DMS53 (cell line): ENCODE data around the gene KLK15.
A peak's percentile ranks its signal among the peaks of the same experiment; 100 is the strongest.
"Not testable (repeated sequence)": the region's sequence is repeated elsewhere in the genome, so short reads cannot be mapped to it uniquely, and the experiment has no call there.

ENCODE experiments used
- DNase-seq: peaks from one replicate; lab custom pipeline; 2025; lab: John Stamatoyannopoulos, UW

KLK15 gene

DNA sequence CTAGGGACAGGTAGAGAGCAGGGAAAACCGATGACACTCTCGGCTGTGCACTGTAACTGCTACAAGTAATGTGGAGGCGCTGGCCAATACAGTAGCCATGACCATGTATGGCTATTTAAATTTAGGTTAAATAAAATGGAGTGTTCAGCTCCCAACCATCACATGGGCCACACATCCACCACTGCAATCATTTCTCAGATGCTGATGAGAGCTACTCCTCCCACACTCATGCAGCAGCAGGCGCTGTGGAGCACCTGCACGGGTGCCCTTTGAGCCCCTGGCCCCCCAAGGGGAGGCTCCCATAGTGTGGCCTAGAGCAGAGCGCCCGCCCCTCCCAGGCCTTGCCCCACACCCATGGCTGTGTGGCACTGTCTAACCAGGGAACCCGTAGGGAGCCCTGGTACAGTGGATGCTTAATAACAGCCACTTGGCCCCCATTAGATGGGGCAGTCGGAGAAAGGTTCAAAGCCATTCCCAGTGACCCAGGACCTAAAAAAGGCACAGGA, 37.2 kb downstream of the KLK15 start:
- peak; percentile 49 for DNase-seq

DNA sequence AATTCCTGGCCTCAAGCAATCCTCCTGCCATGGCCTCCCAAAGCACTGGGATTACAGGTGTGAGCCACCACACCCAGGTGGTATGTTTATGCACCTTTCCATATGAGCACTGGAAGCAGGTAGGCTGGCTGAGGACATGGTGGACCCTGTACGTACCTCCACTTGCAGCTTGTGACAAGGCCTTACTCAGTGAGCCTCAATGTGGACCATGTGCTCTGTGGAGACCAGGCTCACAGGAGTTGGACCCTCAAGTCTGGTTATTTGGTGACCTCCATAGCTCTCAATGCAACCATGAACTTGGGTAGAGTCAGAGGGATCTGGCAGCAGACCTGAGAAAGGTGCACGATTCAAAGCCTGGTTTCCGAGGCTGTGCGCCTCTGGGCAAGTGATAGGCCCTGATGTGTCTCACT, 37.7 kb downstream of the KLK15 start:
- peak; percentile 53 for DNase-seq

DNA sequence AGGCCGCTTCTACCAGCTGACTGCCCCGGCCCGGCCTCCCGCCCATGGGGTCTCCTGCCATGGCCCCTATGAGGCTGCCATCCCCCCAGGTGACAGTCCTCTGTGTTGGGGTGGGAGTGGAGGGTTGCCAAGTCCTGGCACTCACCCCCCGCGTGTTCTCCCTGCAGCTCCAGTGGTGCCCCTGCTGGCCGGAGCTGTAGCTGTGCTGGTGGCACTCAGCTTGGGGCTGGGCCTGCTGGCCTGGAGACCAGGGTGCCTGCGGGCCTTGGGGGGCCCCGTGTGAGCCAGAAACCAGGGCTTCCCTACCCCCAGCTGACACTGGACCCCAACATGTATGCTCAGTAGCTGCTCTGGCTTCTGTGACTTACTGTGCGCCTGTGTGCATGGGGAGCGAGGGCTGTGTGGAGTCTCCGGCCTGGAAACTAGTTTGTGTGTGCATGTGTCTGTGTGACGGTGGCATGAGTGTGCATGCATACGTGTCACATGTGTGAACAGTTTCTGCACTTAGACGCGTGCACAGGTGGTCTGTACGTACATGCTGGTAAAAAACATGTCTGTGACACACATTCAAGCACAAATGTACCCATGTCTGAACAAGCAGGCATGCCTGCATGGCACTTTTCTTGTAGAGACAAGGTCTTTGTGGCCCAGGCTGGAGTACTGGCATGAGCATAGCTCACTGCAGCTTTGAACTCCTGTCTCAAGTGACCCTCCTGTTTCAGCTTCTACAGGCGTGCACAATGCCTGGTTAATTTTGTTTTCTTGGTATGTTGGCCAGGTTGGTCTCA, 38.3 kb downstream of the KLK15 start:
- DNase-seq, result peak; percentile 84

DNA sequence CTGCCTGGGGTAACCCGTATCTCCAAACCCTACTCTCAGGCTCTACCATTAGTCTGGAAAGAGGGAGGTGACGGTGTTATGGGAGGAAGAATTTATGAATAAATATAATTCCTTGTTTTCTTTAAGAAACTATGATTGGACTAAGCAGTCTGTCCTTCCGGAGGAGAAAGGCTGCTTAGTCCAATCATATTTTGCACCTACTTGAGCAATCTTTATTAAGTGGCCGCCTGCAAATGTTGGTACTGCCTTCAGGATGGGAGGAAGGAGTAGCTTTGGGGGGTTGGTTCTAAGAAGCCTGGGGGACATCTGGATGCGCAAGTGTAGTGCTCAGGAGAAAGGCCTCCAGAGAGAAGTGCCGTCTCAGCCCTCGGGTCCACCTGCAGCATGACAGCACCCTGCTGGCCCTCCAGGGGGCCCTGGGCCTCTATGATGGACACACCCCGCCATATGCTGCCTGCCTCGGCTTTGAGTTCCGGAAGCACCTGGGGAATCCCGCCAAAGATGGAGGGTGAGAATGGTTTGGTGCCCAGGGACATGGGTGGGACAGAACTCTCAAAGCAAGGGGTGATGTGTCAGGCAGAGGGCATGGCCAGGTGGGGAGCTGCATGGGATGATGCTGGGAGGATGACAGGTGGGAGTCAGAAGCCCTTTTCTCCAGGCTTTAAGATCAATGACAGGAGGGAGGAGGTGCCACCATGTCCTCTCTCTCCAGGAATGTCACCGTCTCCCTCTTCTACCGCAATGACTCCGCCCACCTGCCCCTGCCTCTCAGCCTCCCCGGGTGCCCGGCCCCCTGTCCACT, 39.1 kb downstream of the KLK15 start:
- DNase-seq, result peak; percentile 84

DNA sequence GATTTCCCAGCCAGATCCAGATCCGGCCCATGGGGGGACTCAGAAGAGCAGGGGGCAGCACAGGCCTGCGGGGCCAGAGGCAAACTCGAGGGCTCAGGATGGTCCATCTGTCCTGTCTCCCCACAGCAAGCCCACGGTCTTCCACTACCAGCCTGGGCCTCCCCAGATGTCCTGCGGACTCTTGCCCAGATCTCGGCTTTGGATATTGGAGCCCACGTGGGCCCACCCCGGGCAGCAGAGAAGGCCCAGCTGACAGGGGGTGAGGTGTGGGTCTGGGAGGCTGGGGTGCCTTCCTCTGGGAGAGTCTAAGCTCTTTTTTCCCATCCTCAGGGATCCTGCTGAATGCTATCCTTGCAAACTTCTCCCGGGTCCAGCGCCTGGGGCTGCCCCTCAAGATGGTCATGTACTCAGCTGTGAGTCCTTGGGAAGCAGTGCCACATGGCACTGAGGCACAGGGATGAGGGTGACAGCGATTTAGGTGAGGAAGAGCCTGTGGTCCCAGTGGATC, 39.8 kb downstream of the KLK15 start:
- DNase-seq, result peak; percentile 40

DNA sequence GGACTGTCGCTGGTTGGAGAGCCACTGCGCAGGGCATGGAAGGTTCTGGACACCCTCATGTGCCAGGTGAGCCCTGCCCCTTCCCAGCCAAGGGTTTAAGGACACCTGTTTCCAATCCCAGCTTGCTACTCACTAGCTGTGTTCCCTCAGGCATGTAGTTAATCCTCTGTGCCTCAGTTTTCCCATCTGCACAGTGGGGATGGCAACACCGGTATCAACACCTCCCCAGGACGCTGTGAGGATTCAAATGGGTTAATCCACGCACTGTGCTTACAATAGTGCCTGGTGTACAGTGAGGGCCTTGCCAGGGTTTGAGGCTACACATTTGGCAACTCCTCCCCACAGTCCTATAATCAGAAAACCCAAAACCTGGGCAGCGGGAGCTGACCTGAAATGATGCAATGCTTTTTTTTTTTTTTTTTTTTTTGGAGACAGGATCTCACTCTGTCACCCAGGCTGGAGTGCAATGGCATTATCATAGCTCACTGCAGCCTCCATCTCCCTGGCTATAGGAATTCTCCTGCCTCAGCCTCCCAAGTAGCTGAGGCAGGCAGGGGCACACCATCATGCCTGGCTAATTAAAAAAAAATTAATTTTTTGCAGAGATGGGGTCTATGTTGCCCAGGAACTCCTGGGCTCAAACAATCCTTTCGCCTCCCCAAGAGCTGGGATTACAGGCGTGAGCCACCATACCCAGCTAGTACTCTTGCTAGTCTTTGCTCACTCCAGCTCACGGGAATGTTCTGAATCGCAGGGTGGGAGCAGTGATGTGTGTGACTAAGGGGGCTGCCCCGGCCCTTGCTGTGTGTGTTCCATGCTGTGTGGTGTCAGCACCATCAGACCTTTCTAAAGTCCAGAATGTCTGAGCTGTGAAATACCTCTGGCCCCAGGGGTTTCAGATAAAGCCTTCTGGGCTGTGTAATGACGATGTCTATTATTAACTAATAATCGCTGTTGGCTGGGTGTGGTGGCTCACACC, 40.8 kb downstream of the KLK15 start:
- peak; percentile 32 for DNase-seq

DNA sequence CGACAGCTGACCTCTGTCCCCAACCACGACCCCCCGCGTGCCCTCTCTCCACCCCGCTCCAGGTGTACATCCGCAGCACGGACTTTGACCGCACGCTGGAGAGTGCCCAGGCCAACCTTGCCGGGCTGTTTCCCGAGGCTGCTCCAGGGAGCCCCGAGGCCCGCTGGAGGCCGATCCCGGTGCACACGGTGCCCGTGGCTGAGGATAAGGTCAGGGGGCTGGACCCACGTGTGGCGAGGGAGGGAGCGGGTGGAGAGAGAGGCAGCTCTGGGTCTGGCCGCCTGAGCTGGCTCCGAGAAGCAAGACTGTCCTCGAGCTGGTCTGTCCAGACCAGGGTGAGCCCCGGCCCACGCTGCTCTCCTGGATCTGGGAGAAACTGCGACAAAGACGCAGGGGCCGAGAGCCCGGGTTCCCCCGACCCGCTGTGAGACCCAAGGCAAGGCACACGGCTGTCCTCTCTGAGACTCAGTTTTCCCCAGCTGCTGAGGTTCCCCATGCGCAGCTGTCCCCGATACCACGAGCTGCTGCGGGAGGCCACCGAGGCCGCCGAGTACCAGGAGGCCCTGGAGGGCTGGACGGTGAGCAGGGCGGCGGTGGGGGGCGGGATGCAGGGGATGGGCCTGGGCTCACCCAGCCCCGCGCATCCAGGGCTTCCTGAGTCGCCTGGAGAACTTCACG, 41.6 kb downstream of the KLK15 start:
- DNase-seq, result peak; percentile 47

DNA sequence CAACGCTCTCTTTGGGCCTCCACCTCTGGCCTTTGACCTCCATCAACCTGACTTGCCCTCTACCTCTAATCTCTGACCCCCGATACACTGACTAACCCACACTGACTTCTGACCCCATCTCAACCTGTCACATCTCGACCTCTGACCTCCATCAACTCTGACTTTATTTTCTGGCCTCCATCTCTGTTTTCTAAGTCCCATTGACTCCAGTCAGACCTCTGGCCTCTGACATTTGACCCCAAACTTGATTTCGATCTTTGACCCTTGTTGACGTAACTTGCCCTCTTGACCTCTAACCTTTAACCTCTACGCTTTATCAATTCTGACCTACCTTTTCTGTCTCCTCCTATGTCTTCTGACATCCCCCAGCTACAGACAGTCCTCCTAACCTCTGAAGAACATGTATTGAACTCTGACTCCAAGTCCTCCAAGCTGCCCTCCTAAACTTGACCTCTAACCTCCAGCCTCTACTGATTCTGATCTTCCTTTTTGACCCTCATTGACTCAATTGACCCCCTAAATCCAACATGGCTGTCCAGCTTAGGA, 42.4 kb downstream of the KLK15 start:
- no peak for DNase-seq

DNA sequence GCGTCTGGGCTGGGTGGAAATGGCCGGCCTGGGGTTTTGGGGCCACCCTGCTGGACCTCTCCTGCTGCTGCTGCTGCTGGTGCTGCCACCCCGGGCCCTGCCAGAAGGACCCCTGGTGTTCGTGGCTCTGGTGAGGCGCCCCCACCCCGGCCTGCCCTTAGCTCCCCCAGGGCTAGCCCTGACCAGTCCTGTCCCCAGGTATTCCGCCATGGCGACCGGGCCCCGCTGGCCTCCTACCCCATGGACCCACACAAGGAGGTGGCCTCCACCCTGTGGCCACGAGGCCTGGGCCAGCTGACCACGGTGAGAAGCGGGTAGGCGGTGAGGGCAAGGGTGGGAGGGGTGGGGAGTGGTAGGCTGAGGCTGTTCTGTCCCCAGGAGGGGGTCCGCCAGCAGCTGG, 43.0 kb downstream of the KLK15 start, which contains the start of gene ACP4:
Gene ACP4, plus strand, starts transcription at position 20 of the 400 bp plus-strand sequence. Its CDS starts 0 bp downstream, at position 20.
- DNase-seq, result no peak

DNA sequence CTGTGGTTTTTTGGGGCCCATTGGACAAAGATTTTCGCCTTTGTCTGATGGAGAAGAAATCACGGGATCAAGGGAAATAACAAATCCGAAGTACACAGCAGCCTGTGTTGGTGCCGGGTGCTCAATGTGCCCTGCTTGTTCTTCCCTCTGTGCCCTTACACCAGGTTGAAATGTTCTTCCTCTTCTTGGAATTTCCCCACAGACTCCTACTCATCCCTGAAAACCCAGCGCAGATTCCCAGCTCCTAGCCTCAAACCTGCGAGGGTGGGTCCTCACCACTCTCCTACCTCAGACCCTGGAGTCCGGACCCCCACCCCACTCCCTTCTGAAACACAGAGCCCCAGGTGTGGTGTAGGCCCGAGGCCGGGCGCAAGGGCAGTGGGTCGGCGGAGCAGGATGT, 48.0 kb downstream of the KLK15 start:
- no peak for DNase-seq

DNA sequence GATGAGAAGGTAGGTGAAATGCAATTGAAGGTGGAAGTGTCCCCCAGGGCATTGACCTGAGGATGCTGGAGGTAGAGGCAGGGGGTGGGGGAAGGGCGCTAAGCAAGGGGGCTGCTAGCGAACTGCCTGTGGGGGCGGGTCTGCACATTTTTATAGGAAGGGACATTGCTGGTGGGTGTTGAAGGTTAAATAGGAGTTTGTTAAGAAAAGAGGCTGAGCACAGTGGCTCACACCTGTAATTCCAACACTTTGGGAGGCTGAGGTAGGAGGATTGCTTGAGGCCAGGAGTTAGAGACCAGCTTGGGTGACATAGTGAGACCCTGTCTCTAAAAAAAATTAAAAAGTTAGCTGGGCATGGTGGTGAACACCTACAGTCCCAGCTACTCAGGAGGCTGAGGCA, 48.7 kb downstream of the KLK15 start:
- DNase-seq, result no peak

DNA sequence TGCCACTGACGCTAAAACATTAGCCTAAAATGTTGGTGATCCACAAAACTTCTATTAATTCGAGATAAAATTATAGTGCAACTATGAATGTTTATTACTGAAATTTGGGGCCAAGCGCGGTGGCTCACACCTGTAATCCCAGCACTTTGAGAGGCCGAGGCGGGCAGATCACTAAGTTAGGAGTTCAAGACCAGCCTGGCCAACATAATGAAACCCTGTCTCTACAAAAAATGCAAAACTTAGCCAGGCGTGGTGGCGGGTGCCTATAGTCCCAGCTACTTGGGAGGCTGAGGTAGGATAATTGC, 49.6 kb downstream of the KLK15 start:
- not testable (repeated sequence) for DNase-seq

DNA sequence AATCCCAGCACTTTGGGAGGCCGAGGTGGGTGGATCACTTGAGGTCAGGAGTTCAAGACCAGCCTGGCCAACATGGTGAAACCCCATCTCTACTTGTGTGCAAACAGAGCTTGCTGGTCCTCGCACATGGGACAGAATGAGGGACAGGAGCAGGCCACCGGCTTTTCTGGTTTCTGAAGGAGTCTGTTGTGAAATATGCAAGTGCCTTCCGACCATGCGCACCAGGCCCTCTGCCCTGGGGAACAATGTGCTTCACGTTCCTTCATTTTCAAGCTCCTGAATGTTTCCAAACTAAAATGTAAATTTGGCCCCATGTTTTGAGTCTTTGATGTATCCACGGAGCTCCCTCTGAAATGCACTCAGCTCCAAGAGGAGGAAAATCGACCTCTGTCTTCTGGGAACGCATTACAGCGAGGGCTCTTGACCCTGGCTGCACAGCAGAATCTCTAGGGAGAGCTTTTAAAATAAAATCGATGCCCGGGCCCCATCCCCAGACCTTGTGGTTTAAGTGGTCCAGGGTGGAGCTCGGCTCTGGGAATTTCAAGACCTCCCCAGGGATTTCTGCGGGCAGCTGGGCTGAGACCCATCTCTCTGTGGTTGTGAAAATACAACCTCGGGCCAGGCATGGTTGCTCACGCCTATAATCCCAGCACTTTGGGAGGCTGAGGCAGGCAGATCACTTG, 52.5 kb downstream of the KLK15 start:
- DNase-seq, result no peak

DNA sequence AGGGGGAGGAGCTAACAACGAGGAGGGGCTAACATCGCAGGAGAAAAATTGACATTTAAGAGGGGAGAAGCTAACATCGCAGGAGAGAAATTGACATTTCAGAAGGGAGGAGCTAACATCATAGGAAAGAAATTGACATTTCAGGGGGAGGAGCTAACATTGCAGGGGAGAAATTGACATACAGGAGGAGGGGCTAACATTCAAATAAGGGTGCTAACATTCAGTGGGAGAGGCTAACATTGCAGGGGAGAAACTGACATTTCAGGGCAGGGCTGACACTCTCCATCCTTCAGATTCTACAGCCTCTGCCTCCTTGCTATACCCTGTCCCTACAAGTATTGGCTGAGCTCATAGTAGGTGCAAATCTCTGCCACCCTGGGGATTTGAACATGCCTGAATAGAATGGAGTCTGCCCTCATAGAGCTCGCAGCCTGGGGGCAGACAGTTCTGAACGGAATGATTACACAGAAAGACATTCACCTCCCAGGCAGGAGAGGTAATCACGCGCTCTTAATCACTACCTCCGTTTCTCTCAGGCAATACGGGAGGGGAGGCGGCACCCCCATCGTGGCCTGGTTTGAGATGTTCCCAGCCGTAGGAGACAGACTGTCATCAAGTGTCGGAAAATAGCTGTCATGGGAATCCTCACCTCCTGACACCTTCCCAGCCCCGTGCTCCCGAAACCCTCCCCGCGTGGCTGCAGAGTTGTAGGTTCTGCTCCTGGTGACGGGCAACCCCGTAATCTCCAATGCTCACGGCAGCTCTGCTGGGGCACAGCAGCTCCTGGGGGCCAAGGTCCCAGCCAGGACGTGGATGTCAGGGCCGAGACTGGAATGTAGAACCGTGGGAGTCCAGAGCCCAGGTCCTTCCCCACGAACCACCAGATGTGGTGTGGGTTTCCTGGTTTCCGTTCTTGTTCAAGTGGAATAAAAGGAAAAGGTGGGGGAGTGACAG, 53.6 kb downstream of the KLK15 start:
- no peak for DNase-seq

DNA sequence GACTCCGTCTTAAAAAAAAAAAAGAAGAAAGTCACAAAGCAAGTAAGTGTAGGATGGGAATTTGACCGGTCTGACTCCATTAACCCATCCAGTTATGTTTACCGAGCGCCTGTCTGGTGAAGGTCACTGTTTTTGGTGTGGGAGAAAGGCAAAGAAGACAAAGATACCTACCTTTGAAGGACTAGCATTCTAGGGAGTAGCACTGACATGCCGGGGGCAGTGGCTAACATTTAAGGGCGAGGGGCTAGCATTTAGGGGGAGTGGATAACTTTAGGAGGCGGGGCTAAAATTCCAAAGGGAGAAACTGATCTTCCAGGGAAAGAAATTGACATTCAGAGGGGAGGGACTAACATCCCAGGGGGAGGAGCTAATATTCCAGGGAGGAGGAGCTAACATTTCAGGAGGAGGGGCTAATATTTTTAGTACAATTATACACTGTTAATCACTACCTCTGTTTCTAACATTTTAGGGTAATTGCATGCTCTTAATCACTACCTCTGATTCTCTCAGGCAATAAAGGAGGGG, 54.4 kb downstream of the KLK15 start:
- DNase-seq, result no peak

DNA sequence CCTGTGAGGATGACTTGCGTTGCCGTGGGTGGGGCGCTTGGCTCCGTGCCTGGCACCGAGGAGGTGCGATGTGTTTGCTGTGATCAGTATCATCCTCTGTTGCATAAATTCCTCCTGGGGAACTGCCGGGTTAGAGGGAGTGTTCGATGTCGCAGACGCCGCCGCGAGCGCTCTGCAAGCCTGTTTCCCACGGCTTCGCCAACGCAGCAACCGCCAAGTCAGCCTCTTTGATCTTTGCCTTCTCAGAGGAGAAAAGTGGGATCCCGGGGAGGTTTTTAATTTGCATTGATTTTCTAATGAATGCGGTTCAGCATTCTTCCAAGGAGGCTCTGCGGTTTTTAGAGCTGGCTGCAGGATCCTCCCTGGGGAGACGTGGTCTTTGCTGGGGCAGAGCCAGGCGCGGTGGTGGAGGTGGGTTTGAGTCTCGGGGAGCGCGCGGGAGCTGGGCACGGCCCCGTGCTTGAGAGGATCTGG, 55.5 kb downstream of the KLK15 start:
- peak; percentile 23 for DNase-seq

DNA sequence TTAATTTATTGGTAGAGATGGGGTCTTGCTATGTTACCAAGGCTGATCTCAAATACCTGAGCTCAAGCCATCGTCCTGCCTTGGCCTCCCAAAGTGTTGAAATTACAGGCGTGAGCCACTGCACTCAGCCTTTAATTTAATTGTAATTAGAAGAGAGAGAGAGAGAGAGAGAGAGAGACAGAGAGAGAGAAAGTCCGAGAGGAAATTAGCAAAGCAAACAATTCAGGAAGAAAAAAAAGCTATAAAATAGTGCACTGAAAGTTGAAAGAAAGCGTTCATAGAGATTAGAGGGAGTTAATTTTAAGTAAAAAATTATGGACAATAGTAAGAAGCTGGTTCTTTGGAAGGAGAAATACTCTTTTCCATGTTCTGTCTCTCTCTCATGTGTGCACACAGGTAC, 56.1 kb downstream of the KLK15 start:
- DNase-seq, result no peak

DNA sequence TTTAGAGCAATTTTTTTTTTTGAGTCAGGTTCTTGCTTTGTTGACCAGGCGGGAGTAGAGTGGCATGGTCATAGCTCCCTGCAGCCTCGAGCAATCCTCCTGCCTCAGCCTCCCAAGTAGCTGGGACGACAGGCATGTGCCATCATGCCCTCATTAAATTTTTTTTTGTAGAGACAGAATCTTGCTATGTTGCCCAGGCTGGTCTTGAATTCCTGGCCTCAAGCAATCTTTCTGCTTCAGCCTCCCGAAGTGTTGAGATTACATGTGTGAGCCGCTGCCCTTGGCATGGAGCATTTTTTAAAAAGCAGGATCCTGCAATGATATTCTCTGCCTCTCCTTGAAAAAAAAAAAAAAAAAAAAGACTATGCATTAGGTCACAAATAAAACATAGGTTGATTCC, 57.2 kb downstream of the KLK15 start:
- DNase-seq, result no peak
